ENCODE data around the gene MAVS.
"Not testable (repeated sequence)": the region's sequence is repeated elsewhere in the genome, so short reads cannot be mapped to it uniquely, and the experiment has no call there.

The MAVS gene

GRCh38 chr20:3898639-3899038, 52.0 kb downstream of the MAVS start:
- H3K4me1 Mint-ChIP-seq (ENCODE audit: low read depth) = peaks cover 80% of the 10 kb centered on the region
- peak overlapping the region; percentile 49 for H3K27ac Mint-ChIP-seq
- H3K36me3 Mint-ChIP-seq (ENCODE audit: low read depth) = peaks cover 26% of the 10 kb centered on the region
- no peak overlapping the region for H3K4me3 Mint-ChIP-seq
- H3K9me3 Mint-ChIP-seq = no peaks in the 10 kb centered on the region
- no peaks in the 10 kb centered on the region for H3K27me3 Mint-ChIP-seq

GRCh38 chr20:3900187-3900604, 53.6 kb downstream of the MAVS start:
- H3K36me3 Mint-ChIP-seq (ENCODE audit: low read depth) = peaks cover 27% of the 10 kb centered on the region
- H3K4me1 Mint-ChIP-seq (ENCODE audit: low read depth) = peaks cover 86% of the 10 kb centered on the region
- peak overlapping the region; percentile 75 for H3K27ac Mint-ChIP-seq
- no peaks in the 10 kb centered on the region for H3K27me3 Mint-ChIP-seq
- H3K9me3 Mint-ChIP-seq = no peaks in the 10 kb centered on the region
- peak overlapping the region; percentile 15 for H3K4me3 Mint-ChIP-seq

GRCh38 chr20:3901028-3901705, 54.5 kb downstream of the MAVS start:
- Mint-ChIP-seq H3K27ac (peak overlapping the region; percentile 54), H3K9me3 (no peaks in the 10 kb centered on the region), H3K27me3 (no peaks in the 10 kb centered on the region), H3K36me3 (ENCODE audit: low read depth) (peaks cover 20% of the 10 kb centered on the region), H3K4me1 (ENCODE audit: low read depth) (peaks cover 85% of the 10 kb centered on the region), H3K4me3 (peak overlapping the region; percentile 62)

GRCh38 chr20:3901706-3902440, 55.2 kb downstream of the MAVS start:
- H3K36me3 Mint-ChIP-seq (ENCODE audit: low read depth) = peaks cover 18% of the 10 kb centered on the region
- H3K4me3 Mint-ChIP-seq = no peak overlapping the region
- no peaks in the 10 kb centered on the region for H3K9me3 Mint-ChIP-seq
- H3K27me3 Mint-ChIP-seq = no peaks in the 10 kb centered on the region
- peaks cover 83% of the 10 kb centered on the region for H3K4me1 Mint-ChIP-seq (ENCODE audit: low read depth)
- peak overlapping the region; percentile 54 for H3K27ac Mint-ChIP-seq

GRCh38 chr20:3902446-3902845, 55.8 kb downstream of the MAVS start:
- H3K9me3 Mint-ChIP-seq = no peaks in the 10 kb centered on the region
- peaks cover 14% of the 10 kb centered on the region for H3K36me3 Mint-ChIP-seq (ENCODE audit: low read depth)
- H3K27me3 Mint-ChIP-seq = no peaks in the 10 kb centered on the region
- no peak overlapping the region for H3K27ac Mint-ChIP-seq
- no peak overlapping the region for H3K4me3 Mint-ChIP-seq
- peaks cover 83% of the 10 kb centered on the region for H3K4me1 Mint-ChIP-seq (ENCODE audit: low read depth)

GRCh38 chr20:3904224-3904623, 57.6 kb downstream of the MAVS start:
- Mint-ChIP-seq H3K27me3 (no peaks in the 10 kb centered on the region), H3K36me3 (ENCODE audit: low read depth) (peaks cover 32% of the 10 kb centered on the region), H3K9me3 (no peaks in the 10 kb centered on the region), H3K27ac (peak overlapping the region; percentile 40), H3K4me1 (ENCODE audit: low read depth) (peaks cover 88% of the 10 kb centered on the region), H3K4me3 (no peak overlapping the region)

GRCh38 chr20:3904857-3905256, 58.2 kb downstream of the MAVS start:
- Mint-ChIP-seq H3K27ac (peak overlapping the region; percentile 70), H3K9me3 (no peaks in the 10 kb centered on the region), H3K27me3 (no peaks in the 10 kb centered on the region), H3K4me3 (no peak overlapping the region), H3K4me1 (ENCODE audit: low read depth) (peaks cover 83% of the 10 kb centered on the region), H3K36me3 (ENCODE audit: low read depth) (peaks cover 37% of the 10 kb centered on the region)

- not testable (repeated sequence) for H3K27me3 Mint-ChIP-seq, H3K9me3 Mint-ChIP-seq
- peaks cover 49% of the 10 kb centered on the region for H3K36me3 Mint-ChIP-seq (ENCODE audit: low read depth)
- H3K4me1 Mint-ChIP-seq (ENCODE audit: low read depth) = peaks cover 62% of the 10 kb centered on the region
- peak overlapping the region; percentile 48 for H3K4me3 Mint-ChIP-seq
- H3K27ac Mint-ChIP-seq = peak overlapping the region; percentile 84
Observed at GRCh38 chr20:3906744-3907721, 60.4 kb downstream of the MAVS start.

- no peak overlapping the region for H3K4me3 Mint-ChIP-seq
- no peaks in the 10 kb centered on the region for H3K27me3 Mint-ChIP-seq
- H3K4me1 Mint-ChIP-seq (ENCODE audit: low read depth) = peaks cover 52% of the 10 kb centered on the region
- H3K36me3 Mint-ChIP-seq (ENCODE audit: low read depth) = peaks cover 62% of the 10 kb centered on the region
- H3K27ac Mint-ChIP-seq = peak overlapping the region; percentile 23
- H3K9me3 Mint-ChIP-seq = no peaks in the 10 kb centered on the region
Observed at GRCh38 chr20:3908667-3909066, 62.0 kb downstream of the MAVS start.

GRCh38 chr20:3909952-3910366, 63.3 kb downstream of the MAVS start:
- peaks cover 67% of the 10 kb centered on the region for H3K36me3 Mint-ChIP-seq (ENCODE audit: low read depth)
- H3K27ac Mint-ChIP-seq = peak overlapping the region; percentile 31
- peaks cover 48% of the 10 kb centered on the region for H3K4me1 Mint-ChIP-seq (ENCODE audit: low read depth)

GRCh38 chr20:3910853-3911252, 64.2 kb downstream of the MAVS start:
- Mint-ChIP-seq H3K27ac (no peak overlapping the region), H3K4me3 (no peak overlapping the region), H3K4me1 (ENCODE audit: low read depth) (peaks cover 51% of the 10 kb centered on the region), H3K9me3 (no peaks in the 10 kb centered on the region), H3K36me3 (ENCODE audit: low read depth) (peaks cover 75% of the 10 kb centered on the region), H3K27me3 (no peaks in the 10 kb centered on the region)

More at GRCh38 chr20:3909952-3910366, 63.3 kb downstream of the MAVS start:
- Mint-ChIP-seq H3K9me3 (no peaks in the 10 kb centered on the region), H3K4me3 (no peak overlapping the region), H3K27me3 (no peaks in the 10 kb centered on the region)

GRCh38 chr20:3911956-3912355, 65.3 kb downstream of the MAVS start:
- Mint-ChIP-seq H3K36me3 (ENCODE audit: low read depth) (peaks cover 86% of the 10 kb centered on the region), H3K4me3 (no peak overlapping the region), H3K27ac (no peak overlapping the region), H3K27me3 (no peaks in the 10 kb centered on the region), H3K9me3 (no peaks in the 10 kb centered on the region), H3K4me1 (ENCODE audit: low read depth) (peaks cover 47% of the 10 kb centered on the region)

- H3K36me3 Mint-ChIP-seq (ENCODE audit: low read depth) = peaks cover 86% of the 10 kb centered on the region
- H3K27ac Mint-ChIP-seq = peak overlapping the region; percentile 42
- H3K9me3 Mint-ChIP-seq = no peaks in the 10 kb centered on the region
- H3K4me1 Mint-ChIP-seq (ENCODE audit: low read depth) = peaks cover 39% of the 10 kb centered on the region
- H3K4me3 Mint-ChIP-seq = no peak overlapping the region
- no peaks in the 10 kb centered on the region for H3K27me3 Mint-ChIP-seq
Observed at GRCh38 chr20:3914446-3914845, 67.8 kb downstream of the MAVS start.

GRCh38 chr20:3915691-3916090, 69.1 kb downstream of the MAVS start:
- Mint-ChIP-seq H3K4me3 (no peak overlapping the region), H3K27ac (peak overlapping the region; percentile 76), H3K9me3 (no peaks in the 10 kb centered on the region), H3K36me3 (ENCODE audit: low read depth) (peaks cover 84% of the 10 kb centered on the region), H3K27me3 (no peaks in the 10 kb centered on the region), H3K4me1 (ENCODE audit: low read depth) (peaks cover 40% of the 10 kb centered on the region)
